GM12878 (cell line): ENCODE data around the gene VWA8. TPM values are rescaled to one million over a fixed set of nuclear protein-coding genes. Genes with fewer than 3 reads are reported as not detected.

Experiments used
- ATAC-seq: fragments of 200-7000 bp; cut with Tn5 transposase; 3 replicates; pipeline ENCODE4 v1.9.1; 2020; ENCODE audit warnings: mild to moderate bottlenecking, moderate library complexity
- BruUV-seq: library from RNA; stranded (reverse); fragments of 400-500 nt; replicated peaks from 2 replicates; lab custom pipeline; 2021; lab: Mats Ljungman, UMichigan
- CTCF ChIA-PET: fragments of 300-600 bp; sonication (Branson Sonifier 250); formaldehyde crosslinking; extraction: SDS; loops from one replicate; lab custom pipeline; 2021; ENCODE audit warnings: inconsistent platforms; lab: Yijun Ruan, JAX
- POLR2A ChIA-PET: fragments of 350-600 bp; formaldehyde crosslinking; extraction: SDS; loops from one replicate; lab custom pipeline; 2021; ENCODE audit warnings: inconsistent platforms; lab: Charles Lee
- RAD21 ChIA-PET: fragments of 300-600 bp; sonication (Branson Sonifier 250); formaldehyde crosslinking; loops from one replicate; lab custom pipeline; 2023; ENCODE audit warnings: antibody characterized with exemption; ENCODE audit not compliant: unreplicated experiment; lab: Charles Lee
- SMC1A ChIA-PET: fragments of 300-600 bp; sonication (Branson Sonifier 250); formaldehyde crosslinking; loops from one replicate; lab custom pipeline; 2023; ENCODE audit not compliant: unreplicated experiment, uncharacterized antibody; lab: Charles Lee
- DNase-seq: peaks from one replicate; pipeline ENCODE4 v3.0.0-alpha.2; 2011; ENCODE audit warnings: low read depth, low spot score
- FAIRE-seq: peaks from 3 replicates; lab custom pipeline; 2011; peaks lifted over from hg19 to GRCh38; lab: Jason Lieb, UNC
- H2AFZ ChIP-seq: 2 replicates; pipeline ENCODE4 v1.6.0; 2011; ENCODE audit warnings: low read depth, low read length, control low read depth; ENCODE audit not compliant: control insufficient read depth
- H3K27ac ChIP-seq: 2 replicates; pipeline ENCODE4 v1.5.1; 2011; ENCODE audit warnings: control low read depth; ENCODE audit not compliant: control insufficient read depth, insufficient read depth
- H3K27me3 ChIP-seq, 2 experiments: replicated peaks in 1 of 2; 2 replicates each; pipeline versions ENCODE4 v1.6.0 to v1.6.1; 2011; ENCODE audit warnings: low read length in 1 of 2; ENCODE audit not compliant: control insufficient read depth in 2 of 2, insufficient read depth in 2 of 2
- H3K36me3 ChIP-seq, 2 experiments: 2 replicates each; pipeline ENCODE4 v1.5.1; 2011; ENCODE audit warnings: low read length in 1 of 2; ENCODE audit not compliant: control insufficient read depth in 2 of 2, insufficient read depth in 2 of 2
- H3K4me1 ChIP-seq: 2 replicates; pipeline ENCODE4 v1.6.1; 2011; ENCODE audit warnings: mild to moderate bottlenecking, low read length, moderate library complexity, mixed read lengths; ENCODE audit not compliant: control insufficient read depth, insufficient read depth
- H3K4me2 ChIP-seq: 2 replicates; pipeline ENCODE4 v1.6.0; 2011; ENCODE audit warnings: control low read depth; ENCODE audit not compliant: control insufficient read depth, insufficient read depth
- H3K4me3 ChIP-seq: fragments of 200-600 bp; sonication (generic); 2 replicates; pipeline ENCODE4 v1.5.1; 2016
- H3K79me2 ChIP-seq: 2 replicates; pipeline ENCODE4 v1.6.0; 2011; ENCODE audit warnings: low read length; ENCODE audit not compliant: control insufficient read depth, insufficient read depth
- H3K9ac ChIP-seq: 2 replicates; pipeline ENCODE4 v1.8.0; 2011; ENCODE audit warnings: low read length, control low read depth, mixed read lengths; ENCODE audit not compliant: control insufficient read depth, insufficient read depth
- H3K9me3 ChIP-seq: replicated peaks from 3 replicates; pipeline ENCODE4 v1.5.1; 2011; ENCODE audit warnings: mild to moderate bottlenecking, low read length; ENCODE audit not compliant: control insufficient read depth, insufficient read depth
- H4K20me1 ChIP-seq: 2 replicates; pipeline ENCODE4 v1.6.0; 2011; ENCODE audit not compliant: control insufficient read depth, insufficient read depth
- CBX5 ChIP-seq: sonication (generic); IDR thresholded peaks from 2 replicates; pipeline ENCODE4 v1.6.1; 2016; ENCODE audit warnings: low read depth, moderate library complexity, mild to moderate bottlenecking, inconsistent platforms
- CHD1 ChIP-seq: IDR thresholded peaks from 2 replicates; pipeline ENCODE4 v1.6.1; 2012; ENCODE audit warnings: low read depth, low read length, improper control_type of control experiment
- FOXK2 ChIP-seq: fragments of 450-650 bp; IDR thresholded peaks from 2 replicates; pipeline ENCODE4 v1.6.1; 2017; ENCODE audit warnings: mild to moderate bottlenecking, moderate library complexity
- SMAD1 ChIP-seq: fragments of 450-650 bp; IDR thresholded peaks from 2 replicates; pipeline ENCODE4 v1.6.1; 2018; ENCODE audit warnings: mild to moderate bottlenecking, low read depth; ENCODE audit not compliant: partially characterized antibody
- ZNF217 ChIP-seq: fragments of 450-650 bp; IDR thresholded peaks from 2 replicates; pipeline ENCODE4 v1.6.1; 2017; ENCODE audit warnings: antibody characterized with exemption, mild to moderate bottlenecking
- ZNF384 ChIP-seq: IDR thresholded peaks from 2 replicates; pipeline ENCODE4 v1.6.1; 2012; ENCODE audit warnings: low read depth, mild to moderate bottlenecking, low read length, improper control_type of control experiment, borderline replicate concordance
- WGBS: methylation state at CpG from one replicate; pipeline ENCODE4 v1.1.6; 2016; ENCODE audit warnings: low lambda C conversion rate; ENCODE audit not compliant: insufficient replicate concordance, insufficient coverage; ENCODE audit errors: missing lambda C conversion rate; 5-methylcytosine and 5-hydroxymethylcytosine counted together
- in situ Hi-C: fragments of 300-500 bp; cut with MboI; formaldehyde crosslinking; loops from 9 replicates; pipeline ENCODE4 v1.14.3; 2018; ENCODE audit warnings: mixed read lengths
- intact Hi-C: fragments of 100-400 bp; cut with micrococcal nuclease; formaldehyde crosslinking; loops from one replicate; pipeline ENCODE4 v1.14.2; 2022; ENCODE audit not compliant: unreplicated experiment
- polyA plus RNA-seq, 11 experiments: library from polyadenylated mRNA; depleted of rRNA in 4 of 11; unstranded in 6 of 11; stranded (reverse) in 5 of 11; fragments of >200 nt; fragmentation: Nextera tagmentation in 4 of 11; fragmentation: Illumina TruSeq in 1 of 11; extraction: Ambion mirVana in 4 of 11; extraction: Trizol in 1 of 11; gene quantifications; 1 replicate in 1 of 11; 2 replicates in 10 of 11; pipeline versions ENCODE4 v1.2.1 to v1.2.3, GENCODE V29; 2011 to 2016; ENCODE audit warnings: inconsistent platforms in 2 of 11, missing spikeins in 2 of 11, low read depth in 1 of 11
- total RNA-seq, 4 experiments: library from RNA; depleted of rRNA in 3 of 4; stranded (reverse); fragments of >200 nt in 3 of 4; fragmentation: Illumina TruSeq in 1 of 4; extraction: Trizol in 1 of 4; gene quantifications; 2 replicates each; pipeline versions ENCODE4 v1.2.1 to v1.2.3, GENCODE V29; 2013 to 2021
- TF ChIP-seq, protein P1 (sequence below): fragments of 450-650 bp; formaldehyde crosslinking; IDR thresholded peaks from 2 replicates; pipeline ENCODE4 v1.5.0; 2022; ENCODE audit warnings: mild to moderate bottlenecking, missing genetic modification characterization
- TF ChIP-seq, protein P2 (sequence below): fragments of 450-650 bp; IDR thresholded peaks from 2 replicates; pipeline ENCODE4 v1.6.1; 2016; ENCODE audit warnings: mild to moderate bottlenecking, moderate library complexity, borderline replicate concordance
- TF ChIP-seq, protein P3 (sequence below): fragments of 150-350 bp; IDR thresholded peaks from 2 replicates; pipeline ENCODE4 v1.6.1; 2014; ENCODE audit warnings: mild to moderate bottlenecking, low read depth, low read length
- TF ChIP-seq, protein P4 (sequence below): fragments of 450-650 bp; conservative IDR thresholded peaks from 2 replicates; pipeline ENCODE4 v1.6.1; 2017; ENCODE audit warnings: mild to moderate bottlenecking, moderate library complexity
- TF ChIP-seq, protein P5 (sequence below): IDR thresholded peaks from 2 replicates; pipeline ENCODE4 v1.6.1; 2011; ENCODE audit warnings: borderline replicate concordance, low read depth, mild to moderate bottlenecking, moderate library complexity, low read length; ENCODE audit not compliant: insufficient read depth, poor library complexity, severe bottlenecking

VWA8 gene
- total and polyA plus RNA-seq, 10 of the 15 experiments (the other 5 are each of a cell fraction or from before 2014, with no cell fraction given): 3.0 to 21.8 (median 13.5) TPM

DNA sequence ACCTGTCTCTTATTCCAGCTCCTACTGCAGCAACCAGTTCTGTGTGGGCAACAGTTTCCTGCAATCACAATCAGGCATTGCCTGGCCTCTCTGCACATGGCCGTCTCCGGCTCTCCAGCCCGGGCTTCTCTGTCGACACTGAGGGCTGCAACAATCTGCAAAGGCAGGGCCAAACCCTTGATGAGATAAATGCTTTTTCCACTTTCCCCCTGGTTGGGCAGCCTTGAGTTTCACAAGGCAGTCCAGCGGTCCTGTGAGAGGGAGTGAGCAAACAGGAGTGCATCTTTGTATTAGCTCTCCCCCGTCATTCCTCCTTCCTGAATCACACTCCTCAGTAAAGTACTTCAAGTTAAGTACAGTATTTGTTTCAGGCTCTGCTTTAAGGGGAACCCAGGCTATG is 40.7 kb upstream of the VWA8 start:
- Histone ChIP-seq H3K4me3 (no peak overlapping the region), H2AFZ (no peak overlapping the region), H3K27me3 (no peaks in the 10 kb centered on the region; a peak in 2 of 4 replicates), H3K36me3 (no peaks in the 10 kb centered on the region), H3K79me2 (no peaks in the 10 kb centered on the region), H3K9ac (no peak overlapping the region), H3K4me1 (no peaks in the 10 kb centered on the region), H4K20me1 (no peaks in the 10 kb centered on the region), H3K4me2 (no peak overlapping the region), H3K27ac (no peak overlapping the region), H3K9me3 (no peaks in the 10 kb centered on the region; the same call in 2 of the 3 replicates)
- no TSS peak for BruUV-seq
- FAIRE-seq (no peak), ATAC-seq (no peak), DNase-seq (no peak)
- WGBS: 86% methylated on average over 6 of the region's 6 CpGs
- POLR2A ChIA-PET: no interaction called here
- RAD21 ChIA-PET: no interaction called here
- SMC1A ChIA-PET: interaction anchor here (2.1 kb wide), 1 partner anchor 11 kb away, joined by 6 read pairs; no protein-coding TSS in a partner anchor
- CTCF ChIA-PET: no interaction called here
- intact Hi-C loops (no loop called here), in situ Hi-C loops (no loop called here)
- TF ChIP-seq, protein P1, sequence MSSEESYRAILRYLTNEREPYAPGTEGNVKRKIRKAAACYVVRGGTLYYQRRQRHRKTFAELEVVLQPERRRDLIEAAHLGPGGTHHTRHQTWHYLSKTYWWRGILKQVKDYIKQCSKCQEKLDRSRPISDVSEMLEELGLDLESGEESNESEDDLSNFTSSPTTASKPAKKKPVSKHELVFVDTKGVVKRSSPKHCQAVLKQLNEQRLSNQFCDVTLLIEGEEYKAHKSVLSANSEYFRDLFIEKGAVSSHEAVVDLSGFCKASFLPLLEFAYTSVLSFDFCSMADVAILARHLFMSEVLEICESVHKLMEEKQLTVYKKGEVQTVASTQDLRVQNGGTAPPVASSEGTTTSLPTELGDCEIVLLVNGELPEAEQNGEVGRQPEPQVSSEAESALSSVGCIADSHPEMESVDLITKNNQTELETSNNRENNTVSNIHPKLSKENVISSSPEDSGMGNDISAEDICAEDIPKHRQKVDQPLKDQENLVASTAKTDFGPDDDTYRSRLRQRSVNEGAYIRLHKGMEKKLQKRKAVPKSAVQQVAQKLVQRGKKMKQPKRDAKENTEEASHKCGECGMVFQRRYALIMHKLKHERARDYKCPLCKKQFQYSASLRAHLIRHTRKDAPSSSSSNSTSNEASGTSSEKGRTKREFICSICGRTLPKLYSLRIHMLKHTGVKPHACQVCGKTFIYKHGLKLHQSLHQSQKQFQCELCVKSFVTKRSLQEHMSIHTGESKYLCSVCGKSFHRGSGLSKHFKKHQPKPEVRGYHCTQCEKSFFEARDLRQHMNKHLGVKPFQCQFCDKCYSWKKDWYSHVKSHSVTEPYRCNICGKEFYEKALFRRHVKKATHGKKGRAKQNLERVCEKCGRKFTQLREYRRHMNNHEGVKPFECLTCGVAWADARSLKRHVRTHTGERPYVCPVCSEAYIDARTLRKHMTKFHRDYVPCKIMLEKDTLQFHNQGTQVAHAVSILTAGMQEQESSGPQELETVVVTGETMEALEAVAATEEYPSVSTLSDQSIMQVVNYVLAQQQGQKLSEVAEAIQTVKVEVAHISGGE: no peak
- TF ChIP-seq, protein P2, sequence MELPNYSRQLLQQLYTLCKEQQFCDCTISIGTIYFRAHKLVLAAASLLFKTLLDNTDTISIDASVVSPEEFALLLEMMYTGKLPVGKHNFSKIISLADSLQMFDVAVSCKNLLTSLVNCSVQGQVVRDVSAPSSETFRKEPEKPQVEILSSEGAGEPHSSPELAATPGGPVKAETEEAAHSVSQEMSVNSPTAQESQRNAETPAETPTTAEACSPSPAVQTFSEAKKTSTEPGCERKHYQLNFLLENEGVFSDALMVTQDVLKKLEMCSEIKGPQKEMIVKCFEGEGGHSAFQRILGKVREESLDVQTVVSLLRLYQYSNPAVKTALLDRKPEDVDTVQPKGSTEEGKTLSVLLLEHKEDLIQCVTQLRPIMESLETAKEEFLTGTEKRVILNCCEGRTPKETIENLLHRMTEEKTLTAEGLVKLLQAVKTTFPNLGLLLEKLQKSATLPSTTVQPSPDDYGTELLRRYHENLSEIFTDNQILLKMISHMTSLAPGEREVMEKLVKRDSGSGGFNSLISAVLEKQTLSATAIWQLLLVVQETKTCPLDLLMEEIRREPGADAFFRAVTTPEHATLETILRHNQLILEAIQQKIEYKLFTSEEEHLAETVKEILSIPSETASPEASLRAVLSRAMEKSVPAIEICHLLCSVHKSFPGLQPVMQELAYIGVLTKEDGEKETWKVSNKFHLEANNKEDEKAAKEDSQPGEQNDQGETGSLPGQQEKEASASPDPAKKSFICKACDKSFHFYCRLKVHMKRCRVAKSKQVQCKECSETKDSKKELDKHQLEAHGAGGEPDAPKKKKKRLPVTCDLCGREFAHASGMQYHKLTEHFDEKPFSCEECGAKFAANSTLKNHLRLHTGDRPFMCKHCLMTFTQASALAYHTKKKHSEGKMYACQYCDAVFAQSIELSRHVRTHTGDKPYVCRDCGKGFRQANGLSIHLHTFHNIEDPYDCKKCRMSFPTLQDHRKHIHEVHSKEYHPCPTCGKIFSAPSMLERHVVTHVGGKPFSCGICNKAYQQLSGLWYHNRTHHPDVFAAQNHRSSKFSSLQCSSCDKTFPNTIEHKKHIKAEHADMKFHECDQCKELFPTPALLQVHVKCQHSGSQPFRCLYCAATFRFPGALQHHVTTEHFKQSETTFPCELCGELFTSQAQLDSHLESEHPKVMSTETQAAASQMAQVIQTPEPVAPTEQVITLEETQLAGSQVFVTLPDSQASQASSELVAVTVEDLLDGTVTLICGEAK: no peak
- TF ChIP-seq, protein P3, sequence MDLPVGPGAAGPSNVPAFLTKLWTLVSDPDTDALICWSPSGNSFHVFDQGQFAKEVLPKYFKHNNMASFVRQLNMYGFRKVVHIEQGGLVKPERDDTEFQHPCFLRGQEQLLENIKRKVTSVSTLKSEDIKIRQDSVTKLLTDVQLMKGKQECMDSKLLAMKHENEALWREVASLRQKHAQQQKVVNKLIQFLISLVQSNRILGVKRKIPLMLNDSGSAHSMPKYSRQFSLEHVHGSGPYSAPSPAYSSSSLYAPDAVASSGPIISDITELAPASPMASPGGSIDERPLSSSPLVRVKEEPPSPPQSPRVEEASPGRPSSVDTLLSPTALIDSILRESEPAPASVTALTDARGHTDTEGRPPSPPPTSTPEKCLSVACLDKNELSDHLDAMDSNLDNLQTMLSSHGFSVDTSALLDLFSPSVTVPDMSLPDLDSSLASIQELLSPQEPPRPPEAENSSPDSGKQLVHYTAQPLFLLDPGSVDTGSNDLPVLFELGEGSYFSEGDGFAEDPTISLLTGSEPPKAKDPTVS: no peak
- TF ChIP-seq ZNF384: no peak
- TF ChIP-seq, protein P4, sequence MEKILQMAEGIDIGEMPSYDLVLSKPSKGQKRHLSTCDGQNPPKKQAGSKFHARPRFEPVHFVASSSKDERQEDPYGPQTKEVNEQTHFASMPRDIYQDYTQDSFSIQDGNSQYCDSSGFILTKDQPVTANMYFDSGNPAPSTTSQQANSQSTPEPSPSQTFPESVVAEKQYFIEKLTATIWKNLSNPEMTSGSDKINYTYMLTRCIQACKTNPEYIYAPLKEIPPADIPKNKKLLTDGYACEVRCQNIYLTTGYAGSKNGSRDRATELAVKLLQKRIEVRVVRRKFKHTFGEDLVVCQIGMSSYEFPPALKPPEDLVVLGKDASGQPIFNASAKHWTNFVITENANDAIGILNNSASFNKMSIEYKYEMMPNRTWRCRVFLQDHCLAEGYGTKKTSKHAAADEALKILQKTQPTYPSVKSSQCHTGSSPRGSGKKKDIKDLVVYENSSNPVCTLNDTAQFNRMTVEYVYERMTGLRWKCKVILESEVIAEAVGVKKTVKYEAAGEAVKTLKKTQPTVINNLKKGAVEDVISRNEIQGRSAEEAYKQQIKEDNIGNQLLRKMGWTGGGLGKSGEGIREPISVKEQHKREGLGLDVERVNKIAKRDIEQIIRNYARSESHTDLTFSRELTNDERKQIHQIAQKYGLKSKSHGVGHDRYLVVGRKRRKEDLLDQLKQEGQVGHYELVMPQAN: no peak
- TF ChIP-seq ZNF217: no peak
- TF ChIP-seq SMAD1: no peak
- no peak for TF ChIP-seq CHD1
- no peak for TF ChIP-seq FOXK2
- TF ChIP-seq, protein P5, sequence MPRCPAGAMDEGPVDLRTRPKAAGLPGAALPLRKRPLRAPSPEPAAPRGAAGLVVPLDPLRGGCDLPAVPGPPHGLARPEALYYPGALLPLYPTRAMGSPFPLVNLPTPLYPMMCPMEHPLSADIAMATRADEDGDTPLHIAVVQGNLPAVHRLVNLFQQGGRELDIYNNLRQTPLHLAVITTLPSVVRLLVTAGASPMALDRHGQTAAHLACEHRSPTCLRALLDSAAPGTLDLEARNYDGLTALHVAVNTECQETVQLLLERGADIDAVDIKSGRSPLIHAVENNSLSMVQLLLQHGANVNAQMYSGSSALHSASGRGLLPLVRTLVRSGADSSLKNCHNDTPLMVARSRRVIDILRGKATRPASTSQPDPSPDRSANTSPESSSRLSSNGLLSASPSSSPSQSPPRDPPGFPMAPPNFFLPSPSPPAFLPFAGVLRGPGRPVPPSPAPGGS: no peak
- no peak for TF ChIP-seq CBX5
